HCT116 (cell line): ENCODE data around the gene SLAMF8. TPM values are rescaled to one million over a fixed set of nuclear protein-coding genes. Genes with fewer than 3 reads are reported as not detected.

Experiments
- ATAC-seq: fragments of 200-7000 bp; cut with Tn5 transposase; 2 replicates; pipeline ENCODE4 v1.9.1; 2020; ENCODE audit warnings: mild to moderate bottlenecking, moderate library complexity
- BruUV-seq: library from RNA; stranded (reverse); fragments of 400-500 nt; replicated peaks from 2 replicates; lab custom pipeline; 2021; lab: Mats Ljungman, UMichigan
- CTCF ChIA-PET: fragments of 300-600 bp; sonication (Branson Sonifier 250); formaldehyde crosslinking; loops from one replicate; lab custom pipeline; 2021; ENCODE audit warnings: antibody characterized with exemption; lab: Charles Lee
- POLR2A ChIA-PET: fragments of 300-600, 350-600 bp; sonication (Branson Sonifier 250); formaldehyde crosslinking; loops from one replicate; lab custom pipeline; 2021; ENCODE audit warnings: antibody characterized with exemption; lab: Charles Lee
- RAD21 ChIA-PET, 2 experiments: fragments of 300-600 bp; sonication (Branson Sonifier 250); formaldehyde crosslinking; loops; one replicate each; lab custom pipeline; 2023; ENCODE audit warnings: low total read pairs in 2 of 2; ENCODE audit not compliant: uncharacterized antibody in 2 of 2, unreplicated experiment in 2 of 2, low non-redundant PET in 1 of 2; lab: Charles Lee
- DNase-seq: peaks from one replicate; pipeline ENCODE4 v3.0.0-alpha.2; 2010; ENCODE audit warnings: low read depth, low spot score
- H2AFZ ChIP-seq: fragments of 200-600 bp; shearing (Covaris generic), sonication (generic); 2 replicates; pipeline ENCODE4 v1.6.1; 2017; ENCODE audit warnings: low read depth, mixed run types, mixed read lengths, antibody characterized with exemption, low read length; ENCODE audit not compliant: poor library complexity, severe bottlenecking
- H3K27ac ChIP-seq: 2 replicates; pipeline ENCODE4 v1.5.1; 2012; ENCODE audit warnings: low read depth, low read length
- H3K27me3 ChIP-seq: fragments of 200-600 bp; sonication (generic); 2 replicates; pipeline ENCODE4 v1.6.1; 2016; ENCODE audit warnings: mixed run types, low read length, mixed read lengths; ENCODE audit not compliant: insufficient read depth
- H3K36me3 ChIP-seq, 2 experiments: fragments of 200-500 bp in 1 of 2; fragments of 200-600 bp in 1 of 2; sonication (Bioruptor generic) in 1 of 2; sonication (generic) in 1 of 2; 2 replicates each; pipeline versions ENCODE4 v1.5.1 to v1.6.1; 2014 to 2016; ENCODE audit warnings: low read length in 2 of 2, inconsistent platforms in 1 of 2, mixed read lengths in 1 of 2, mixed run types in 1 of 2; ENCODE audit not compliant: insufficient read depth in 2 of 2, control insufficient read depth in 1 of 2
- H3K4me1 ChIP-seq, 2 experiments: fragments of 200-600 bp in 1 of 2; sonication (generic) in 1 of 2; 2 replicates each; pipeline versions ENCODE4 v1.5.1 to v1.6.1; 2012 to 2017; ENCODE audit warnings: low read length in 2 of 2, inconsistent platforms in 1 of 2, mild to moderate bottlenecking in 1 of 2, mixed read lengths in 1 of 2, mixed run types in 1 of 2, moderate library complexity in 1 of 2; ENCODE audit not compliant: insufficient read depth in 2 of 2, control insufficient read depth in 1 of 2
- H3K4me2 ChIP-seq: fragments of 200-600 bp; sonication (generic); 2 replicates; pipeline ENCODE4 v1.6.1; 2017; ENCODE audit warnings: mixed run types, low read length, mixed read lengths
- H3K4me3 ChIP-seq, 2 experiments: fragments of 200-600 bp in 1 of 2; sonication (generic) in 1 of 2; replicated peaks in 1 of 2; 2 replicates each; pipeline ENCODE4 v1.5.1; 2011 to 2016; ENCODE audit warnings: low read length in 2 of 2, control low read depth in 1 of 2, low read depth in 1 of 2, mild to moderate bottlenecking in 1 of 2, mixed read lengths in 1 of 2, mixed run types in 1 of 2
- H3K79me2 ChIP-seq: fragments of 200-600 bp; sonication (generic); 2 replicates; pipeline ENCODE4 v1.6.1; 2017; ENCODE audit warnings: mild to moderate bottlenecking, mixed run types, low read length, moderate library complexity, mixed read lengths; ENCODE audit not compliant: insufficient read depth
- H3K9ac ChIP-seq: fragments of 200-600 bp; sonication (generic); 2 replicates; pipeline ENCODE4 v1.6.1; 2016; ENCODE audit warnings: low read length, mixed read lengths
- H3K9me2 ChIP-seq: fragments of 200-600 bp; sonication (generic), shearing (Covaris generic); 2 replicates; pipeline ENCODE4 v1.6.1; 2017; ENCODE audit warnings: mixed run types, mild to moderate bottlenecking, moderate library complexity; ENCODE audit not compliant: insufficient read depth
- H3K9me3 ChIP-seq, 2 experiments: fragments of 200-500 bp in 1 of 2; fragments of 200-600 bp in 1 of 2; sonication (Bioruptor generic) in 1 of 2; sonication (generic) in 1 of 2; 2 replicates each; pipeline ENCODE4 v1.6.1; 2014 to 2017; ENCODE audit warnings: low read length in 2 of 2, mixed read lengths in 2 of 2, inconsistent platforms in 1 of 2, low read depth in 1 of 2, mild to moderate bottlenecking in 1 of 2, mixed run types in 1 of 2, moderate library complexity in 1 of 2; ENCODE audit not compliant: control insufficient read depth in 1 of 2, insufficient read depth in 1 of 2
- H4K20me1 ChIP-seq: fragments of 200-600 bp; sonication (generic), shearing (Covaris generic); 2 replicates; pipeline ENCODE4 v1.6.1; 2017; ENCODE audit warnings: mixed run types, mild to moderate bottlenecking, moderate library complexity; ENCODE audit not compliant: insufficient read depth
- CBX3 ChIP-seq: IDR thresholded peaks from 2 replicates; pipeline ENCODE4 v1.6.1; 2012; ENCODE audit warnings: low read depth
- EZH2 ChIP-seq: fragments of 200-600 bp; sonication (generic); IDR thresholded peaks from 2 replicates; pipeline ENCODE4 v1.6.1; 2017; ENCODE audit warnings: antibody characterized with exemption, mixed run types
- EZH2phosphoT487 ChIP-seq: fragments of 200-600 bp; IDR thresholded peaks from 2 replicates; pipeline ENCODE4 v1.6.1; 2018; ENCODE audit warnings: antibody characterized with exemption, borderline replicate concordance
- JUND ChIP-seq: IDR thresholded peaks from 2 replicates; pipeline ENCODE4 v1.6.1; 2012
- MAX ChIP-seq: IDR thresholded peaks from 2 replicates; pipeline ENCODE4 v1.6.1; 2012
- POLR2A ChIP-seq: IDR thresholded peaks from 2 replicates; pipeline ENCODE4 v1.7.0; 2011; ENCODE audit warnings: borderline replicate concordance; ENCODE audit not compliant: insufficient read depth, insufficient read length; ENCODE audit errors: extremely low read depth
- POLR2AphosphoS5 ChIP-seq: IDR thresholded peaks from 2 replicates; pipeline ENCODE4 v1.6.1; 2011; ENCODE audit warnings: mild to moderate bottlenecking, low read depth, low read length, moderate library complexity
- REST ChIP-seq: IDR thresholded peaks from 2 replicates; pipeline ENCODE4 v1.6.1; 2012; ENCODE audit warnings: low read depth
- SIN3A ChIP-seq: IDR thresholded peaks from 2 replicates; pipeline ENCODE4 v1.6.1; 2012; ENCODE audit warnings: low read depth
- SP1 ChIP-seq: IDR thresholded peaks from 2 replicates; pipeline ENCODE4 v1.6.1; 2012; ENCODE audit warnings: low read depth
- SRF ChIP-seq: IDR thresholded peaks from 2 replicates; pipeline ENCODE4 v1.6.1; 2012; ENCODE audit warnings: low read depth
- TCF7L2 ChIP-seq: IDR thresholded peaks from 2 replicates; pipeline ENCODE4 v1.7.0; 2011; ENCODE audit warnings: borderline replicate concordance, inconsistent platforms; ENCODE audit not compliant: insufficient read depth, insufficient read length; ENCODE audit errors: extremely low read depth
- YY1 ChIP-seq: IDR thresholded peaks from 2 replicates; pipeline ENCODE4 v1.6.1; 2011; ENCODE audit warnings: low read length, low read depth, moderate library complexity, mild to moderate bottlenecking; ENCODE audit not compliant: insufficient replicate concordance; ENCODE audit errors: extremely low read depth
- ZFX ChIP-seq: fragments of 450-650 bp; IDR thresholded peaks from 2 replicates; pipeline ENCODE4 v1.6.1; 2017
- intact Hi-C: fragments of 100-400 bp; cut with micrococcal nuclease; formaldehyde crosslinking; loops from 2 replicates; pipeline ENCODE4 v1.10.0; 2022
- total RNA-seq: library from RNA; stranded (reverse); gene quantifications from one replicate; pipeline ENCODE4 v1.2.1, GENCODE V29; 2021; ENCODE audit not compliant: unreplicated experiment

SLAMF8 gene
- total RNA-seq, 1 experiment from 2014 or later, result not detected

GRCh38 chr1:159854116-159854692, 27.5 kb downstream of the SLAMF8 start:
- intact Hi-C loops, result loop anchor here (2.0 to 5.0 kb wide), 2 partner anchors 37 to 57 kb away; no protein-coding TSS in a partner anchor
- H3K4me1 ChIP-seq, result peaks cover 21 to 43% of the 10 kb centered on the region in 2 experiments
- H3K4me3 ChIP-seq, result peak overlapping the region; percentile 62 to 74
- H3K9me2 ChIP-seq, result no peaks in the 10 kb centered on the region
- TF ChIP-seq POLR2AphosphoS5, result peak; percentile 15; the same call in 1 of the 2 replicates
- TF ChIP-seq EZH2phosphoT487, result no peak
- CTCF ChIA-PET, result interaction anchor here (0.6 to 1.2 kb wide), 4 partner anchors 36 to 55 kb away, joined by 3 to 4 read pairs (median 3); no protein-coding TSS in a partner anchor
- no peaks in the 10 kb centered on the region for H3K9me3 ChIP-seq
- peak overlapping the region; percentile 74 for H3K9ac ChIP-seq
- no peaks in the 10 kb centered on the region for H4K20me1 ChIP-seq
- no peaks in the 10 kb centered on the region for H3K27me3 ChIP-seq
- RAD21 ChIA-PET, result no interaction called here
- no peaks in the 10 kb centered on the region for H3K36me3 ChIP-seq
- no TSS peak for BruUV-seq
- H3K4me2 ChIP-seq, result peak overlapping the region; percentile 96
- no peak for DNase-seq
- no peaks in the 10 kb centered on the region for H3K79me2 ChIP-seq
- POLR2A ChIA-PET, result interaction anchor here (1.0 kb wide), 1 partner anchor 10 kb away, joined by 3 read pairs; no protein-coding TSS in a partner anchor
- H3K27ac ChIP-seq, result peak overlapping the region; percentile 70
- peak; percentile 79 for ATAC-seq
- H2AFZ ChIP-seq, result no peak overlapping the region

GRCh38 chr1:159854693-159855192, 28.1 kb downstream of the SLAMF8 start:
- H3K27ac ChIP-seq, result peak overlapping the region; percentile 70
- H3K4me1 ChIP-seq, result peaks cover 21 to 39% of the 10 kb centered on the region in 2 experiments
- ChIA-PET RAD21 (no interaction called here), POLR2A (interaction anchor here (0.7 kb wide), 1 partner anchor 13 kb away, joined by 3 read pairs; no protein-coding TSS in a partner anchor), CTCF (interaction anchor here (1.2 kb wide), 1 partner anchor 56 kb away, joined by 4 read pairs; no protein-coding TSS in a partner anchor)
- no peaks in the 10 kb centered on the region for H3K9me3 ChIP-seq
- peak overlapping the region; percentile 96 for H3K4me2 ChIP-seq
- peak overlapping the region; percentile 62 to 74 for H3K4me3 ChIP-seq
- BruUV-seq, result no TSS peak
- H3K9ac ChIP-seq, result peak overlapping the region; percentile 74
- H3K9me2 ChIP-seq, result no peaks in the 10 kb centered on the region
- DNase-seq (peak; percentile 54), ATAC-seq (peak; percentile 87)
- H4K20me1 ChIP-seq, result no peaks in the 10 kb centered on the region
- TF ChIP-seq SP1 (peak; percentile 47; the same call in 1 of the 2 replicates), POLR2A (peak; percentile 79), EZH2 (no peak), SRF (no peak), CBX3 (no peak; the same call in 1 of the 2 replicates), ZFX (peak; percentile 70; the same call in 1 of the 2 replicates), MAX (peak; percentile 85), YY1 (peak; percentile 36), POLR2AphosphoS5 (peak; percentile 60), JUND (0 out of 2 replicates have a peak, but pooled peaks have one; percentile 12), SIN3A (no peak), REST (no peak), TCF7L2 (peak; percentile 60)
- no peaks in the 10 kb centered on the region for H3K79me2 ChIP-seq
- H2AFZ ChIP-seq, result no peak overlapping the region
- intact Hi-C loops, result loop anchor here (2.0 to 5.0 kb wide), 2 partner anchors 36 to 57 kb away; no protein-coding TSS in a partner anchor
- no peaks in the 10 kb centered on the region for H3K27me3 ChIP-seq
- H3K36me3 ChIP-seq, result no peaks in the 10 kb centered on the region
